Parathyroid adenoma (tissue), 2 donors: ENCODE measurements around the gene TOMT.

Experiments used
- H2AFZ ChIP-seq: fragments of 300-600 bp; sonication (generic); one replicate; pipeline ENCODE4 v1.7.0; 2017; ENCODE audit warnings: antibody characterized with exemption, mild to moderate bottlenecking
- H3K27ac ChIP-seq: fragments of 300-600 bp; sonication (generic); one replicate; pipeline ENCODE4 v1.7.0; 2017
- H3K27me3 ChIP-seq: fragments of 300-600 bp; sonication (generic); one replicate; pipeline ENCODE4 v1.7.0; 2017; ENCODE audit warnings: low read length; ENCODE audit not compliant: control insufficient read depth, insufficient read depth
- H3K36me3 ChIP-seq: fragments of 300-600 bp; sonication (generic); one replicate; pipeline ENCODE4 v1.7.0; 2017; ENCODE audit warnings: low read length; ENCODE audit not compliant: control insufficient read depth, insufficient read depth
- H3K4me1 ChIP-seq: fragments of 300-600 bp; sonication (generic); one replicate; pipeline ENCODE4 v1.7.0; 2017; ENCODE audit warnings: control low read depth
- H3K4me2 ChIP-seq: fragments of 300-600 bp; sonication (generic); one replicate; pipeline ENCODE4 v1.7.0; 2017; ENCODE audit warnings: low read length
- H3K4me3 ChIP-seq: fragments of 300-600 bp; sonication (generic); one replicate; pipeline ENCODE4 v1.7.0; 2017; ENCODE audit warnings: low read depth, low read length
- H3K79me2 ChIP-seq: fragments of 300-600 bp; sonication (generic); one replicate; pipeline ENCODE4 v1.7.0; 2017; ENCODE audit warnings: control low read depth
- H3K9ac ChIP-seq: fragments of 300-600 bp; sonication (generic); one replicate; pipeline ENCODE4 v1.7.0; 2017; ENCODE audit warnings: mild to moderate bottlenecking
- H3K9me3 ChIP-seq: fragments of 300-600 bp; sonication (generic); one replicate; pipeline ENCODE4 v1.7.0; 2017; ENCODE audit warnings: low read length; ENCODE audit not compliant: control insufficient read depth
- CTCF ChIP-seq: fragments of 300-600 bp; sonication (generic); IDR thresholded peaks from one replicate; pipeline ENCODE4 v1.7.0; 2017; ENCODE audit warnings: antibody characterized with exemption, mild to moderate bottlenecking
- donor health status: primary hyperparathyroidism.

Gene TOMT

GRCh38 chr11:72119198-72119597 lies 13.5 kb downstream of the TOMT start:
- Histone ChIP-seq H3K9ac (no peak overlapping the region), H3K36me3 (no peaks in the 10 kb centered on the region), H3K27ac (no peak overlapping the region), H2AFZ (no peak overlapping the region), H3K4me1 (peaks cover 11% of the 10 kb centered on the region), H3K4me2 (no peak overlapping the region), H3K4me3 (no peak overlapping the region), H3K79me2 (no peaks in the 10 kb centered on the region), H3K9me3 (no peaks in the 10 kb centered on the region), H3K27me3 (no peaks in the 10 kb centered on the region)
- no peak for TF ChIP-seq CTCF

- no peak overlapping the region for H2AFZ ChIP-seq
- TF ChIP-seq CTCF, result no peak
- no peak overlapping the region for H3K4me2 ChIP-seq
- H3K9me3 ChIP-seq, result no peaks in the 10 kb centered on the region
- no peaks in the 10 kb centered on the region for H3K27me3 ChIP-seq
- no peak overlapping the region for H3K4me3 ChIP-seq
- peaks cover 12% of the 10 kb centered on the region for H3K4me1 ChIP-seq
- no peak overlapping the region for H3K9ac ChIP-seq
- H3K36me3 ChIP-seq, result no peaks in the 10 kb centered on the region
- H3K27ac ChIP-seq, result no peak overlapping the region
- H3K79me2 ChIP-seq, result no peaks in the 10 kb centered on the region
These were observed 15.2 kb downstream of the TOMT start for GRCh38 chr11:72120930-72121329.

GRCh38 chr11:72122607-72123006 lies 16.9 kb downstream of the TOMT start:
- Histone ChIP-seq H2AFZ (no peak overlapping the region), H3K27ac (no peak overlapping the region), H3K79me2 (no peaks in the 10 kb centered on the region), H3K9me3 (no peaks in the 10 kb centered on the region), H3K4me1 (peaks cover 12% of the 10 kb centered on the region), H3K36me3 (no peaks in the 10 kb centered on the region), H3K4me2 (no peak overlapping the region), H3K27me3 (no peaks in the 10 kb centered on the region), H3K9ac (no peak overlapping the region), H3K4me3 (no peak overlapping the region)
- no peak for TF ChIP-seq CTCF

- TF ChIP-seq CTCF, result no peak
- Histone ChIP-seq H3K27ac (no peak overlapping the region), H3K27me3 (no peaks in the 10 kb centered on the region), H3K36me3 (no peaks in the 10 kb centered on the region), H3K4me1 (peaks cover 12% of the 10 kb centered on the region), H3K4me3 (no peak overlapping the region), H3K9ac (no peak overlapping the region), H2AFZ (no peak overlapping the region), H3K9me3 (no peaks in the 10 kb centered on the region), H3K4me2 (no peak overlapping the region), H3K79me2 (no peaks in the 10 kb centered on the region)
These were observed 17.5 kb downstream of the TOMT start for GRCh38 chr11:72123117-72123653.

- no peaks in the 10 kb centered on the region for H3K36me3 ChIP-seq
- H3K9ac ChIP-seq, result no peak overlapping the region
- no peak for TF ChIP-seq CTCF
- H3K4me3 ChIP-seq, result no peak overlapping the region
- H3K4me1 ChIP-seq, result peaks cover 12% of the 10 kb centered on the region
- H3K4me2 ChIP-seq, result no peak overlapping the region
- no peak overlapping the region for H3K27ac ChIP-seq
- no peaks in the 10 kb centered on the region for H3K79me2 ChIP-seq
- H3K27me3 ChIP-seq, result no peaks in the 10 kb centered on the region
- no peaks in the 10 kb centered on the region for H3K9me3 ChIP-seq
- H2AFZ ChIP-seq, result peak overlapping the region; percentile 38
These were observed 18.3 kb downstream of the TOMT start for GRCh38 chr11:72124046-72124445.
